Left lung (tissue), 10 donors: Measurements from ENCODE around the gene PRXL2B. TPM values are rescaled to one million over a fixed set of nuclear protein-coding genes. Genes with fewer than 3 reads are reported as not detected.

ENCODE experiments used
- ATAC-seq: fragments of 200-7000 bp; cut with Tn5 transposase; one replicate; pipeline ENCODE4 v1.9.1; 2020; ENCODE audit warnings: moderate library complexity
- DNase-seq, 4 donors: peaks; one replicate each; pipeline ENCODE4 v3.0.0-alpha.2; 2013 to 2020
- H3K27ac ChIP-seq, 2 donors: fragments of 200-600 bp; sonication (generic) in 1 of 2; one replicate each; pipeline versions ENCODE4 v1.5.0 to v1.8.0; 2020 to 2021
- H3K27me3 ChIP-seq, 2 donors: fragments of 200-600 bp; sonication (generic) in 1 of 2; one replicate each; pipeline versions ENCODE4 v1.5.0 to v1.8.0; 2020 to 2021
- H3K36me3 ChIP-seq, 2 donors: fragments of 200-600 bp; sonication (generic) in 1 of 2; one replicate each; pipeline versions ENCODE4 v1.5.0 to v1.8.0; 2020 to 2021
- H3K4me1 ChIP-seq, 2 donors: fragments of 200-600 bp; one replicate each; pipeline ENCODE4 v1.8.0; 2021
- H3K4me3 ChIP-seq, 2 donors: fragments of 200-600 bp; sonication (generic) in 1 of 2; one replicate each; pipeline versions ENCODE4 v1.5.0 to v1.8.0; 2020 to 2021; ENCODE audit warnings: mild to moderate bottlenecking in 1 of 2
- H3K9me3 ChIP-seq, 2 donors: fragments of 200-600 bp; sonication (generic) in 1 of 2; one replicate each; pipeline versions ENCODE4 v1.5.0 to v1.8.0; 2020 to 2021
- CTCF ChIP-seq, 2 donors: fragments of 200-600 bp; sonication (generic) in 1 of 2; IDR thresholded peaks; one replicate each; pipeline versions ENCODE4 v1.5.0 to v1.8.0; 2021; ENCODE audit warnings: antibody characterized with exemption in 2 of 2
- intact Hi-C, 2 donors: fragments of 100-400 bp; cut with DNase I; formaldehyde crosslinking; loops; one replicate each; pipeline versions ENCODE4 v1.11.2 to v1.14.2; 2022
- polyA plus RNA-seq, 6 donors: library from polyadenylated mRNA; unstranded; fragments of 120-200 nt; gene quantifications; one replicate each; pipeline ENCODE4 v1.2.1, GENCODE V29; 2013; ENCODE audit not compliant: insufficient read length in 6 of 6
- total RNA-seq, 2 donors: library from RNA; stranded (reverse); fragmentation: NEBNext Ultra II Directional; extraction: Animal tissue kit (Norgen Biotek cat#: 25700); gene quantifications; one replicate each; pipeline ENCODE4 v1.2.1, GENCODE V29; 2021
- donor health status: DM: no; HTN: yes; CAD: no.
- donor health status: DM: no; HTN: no; CAD: no.

PRXL2B gene
- total and polyA plus RNA-seq, 8 donors, result 33.2 to 62.5 (median 45.4) TPM

DNA sequence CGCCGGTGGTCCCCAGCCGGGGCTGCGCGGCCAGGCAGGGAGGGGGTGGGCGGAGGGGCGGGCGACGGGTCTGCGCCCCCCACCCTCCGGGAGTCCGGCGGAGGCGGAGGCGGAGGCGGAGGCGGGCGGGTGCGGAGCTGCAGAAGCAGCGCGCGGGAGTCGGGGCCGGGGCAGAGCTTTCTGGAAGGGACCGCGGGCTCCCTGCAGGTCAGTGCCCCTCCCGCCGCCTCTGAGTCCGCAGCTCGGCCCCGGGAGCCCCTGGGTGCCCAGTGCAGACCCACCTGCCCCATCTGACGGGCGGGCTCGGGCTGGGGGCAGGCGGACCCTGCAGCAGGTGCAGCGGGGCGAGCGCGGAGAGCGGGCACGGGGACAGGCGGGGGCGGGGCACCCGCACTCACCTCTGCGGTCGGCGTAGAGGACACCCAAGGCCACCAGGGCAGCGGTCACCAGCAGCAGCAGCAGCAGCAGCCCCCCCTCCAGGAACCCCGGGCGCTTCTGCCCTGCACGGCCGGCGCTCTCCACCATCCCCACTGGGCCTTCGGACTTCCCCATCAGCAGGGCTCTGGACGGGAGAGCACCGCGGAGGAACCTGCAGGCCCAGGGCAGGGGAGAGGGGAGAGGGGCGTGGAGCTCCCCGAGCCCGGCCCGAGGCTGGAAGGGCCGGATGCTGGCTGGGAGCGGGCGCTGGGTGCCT lies 42.5 kb downstream of the PRXL2B start:
- no peak for ATAC-seq
- no peaks in the 10 kb centered on the region for H3K36me3 ChIP-seq
- no peak overlapping the region for H3K4me3 ChIP-seq
- DNase-seq, result peak in 1 of 4 donors; percentile 76
- no peak overlapping the region for H3K27ac ChIP-seq
- TF ChIP-seq CTCF (IDR thresholded peaks at IDR 0.05), result no peak
- no peaks in the 10 kb centered on the region for H3K9me3 ChIP-seq
- H3K27me3 ChIP-seq, result peaks cover 36 to 87% of the 10 kb centered on the region in 2 donors
- peaks cover 0 to 6% of the 10 kb centered on the region in 2 donors for H3K4me1 ChIP-seq
- intact Hi-C loops, result no loop called here

- intact Hi-C loops, result no loop called here
- no peak for ATAC-seq
- Histone ChIP-seq H3K27ac (no peak overlapping the region), H3K4me1 (peaks cover 0 to 6% of the 10 kb centered on the region in 2 donors), H3K27me3 (peaks cover 36 to 91% of the 10 kb centered on the region in 2 donors), H3K36me3 (no peaks in the 10 kb centered on the region), H3K4me3 (no peak overlapping the region), H3K9me3 (no peaks in the 10 kb centered on the region)
- peak in 1 of 4 donors; percentile 50 for DNase-seq
- TF ChIP-seq CTCF (IDR thresholded peaks at IDR 0.05), result no peak
Measured at GRCh38 chr1:2629627-2630497, 43.3 kb downstream of the PRXL2B start.

DNA sequence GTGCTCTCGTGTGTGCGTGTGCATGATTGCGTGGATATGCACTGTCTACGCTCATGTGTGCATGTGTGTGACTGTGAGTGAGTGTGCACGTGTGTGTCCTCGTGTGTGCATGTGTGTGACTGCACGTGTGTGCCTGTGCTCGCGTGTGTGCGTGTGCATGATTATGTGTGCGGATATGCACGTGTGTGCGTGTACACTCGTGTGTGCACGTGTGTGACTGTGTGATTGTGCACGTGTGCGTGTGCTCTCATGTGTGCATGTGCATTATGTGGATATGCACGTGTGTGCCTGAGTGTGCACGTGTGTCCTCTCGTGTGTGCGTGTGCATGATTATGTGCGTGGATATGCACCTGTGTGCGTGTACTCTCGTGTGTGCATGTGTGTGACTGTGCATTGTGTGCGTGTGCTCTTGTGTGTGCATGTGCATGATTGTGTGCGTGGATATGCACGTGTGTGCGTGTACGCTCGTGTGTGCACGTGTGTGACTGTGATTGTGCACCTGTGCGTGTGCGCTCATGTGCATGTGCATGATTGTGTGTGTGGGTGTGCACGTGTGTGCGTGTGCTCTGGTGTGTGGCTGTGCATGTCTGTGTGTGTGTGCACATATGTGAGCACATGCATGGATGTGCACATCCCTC lies 44.0 kb downstream of the PRXL2B start:
- H3K4me1 ChIP-seq, result peaks cover 0 to 6% of the 10 kb centered on the region in 2 donors
- no peaks in the 10 kb centered on the region for H3K36me3 ChIP-seq
- no peak overlapping the region for H3K27ac ChIP-seq
- H3K4me3 ChIP-seq, result no peak overlapping the region
- intact Hi-C loops, result no loop called here
- DNase-seq (peak in 1 of 4 donors; percentile 35), ATAC-seq (no peak)
- H3K27me3 ChIP-seq, result peaks cover 36 to 92% of the 10 kb centered on the region in 2 donors
- no peaks in the 10 kb centered on the region for H3K9me3 ChIP-seq
- TF ChIP-seq CTCF (IDR thresholded peaks at IDR 0.05), result no peak

DNA sequence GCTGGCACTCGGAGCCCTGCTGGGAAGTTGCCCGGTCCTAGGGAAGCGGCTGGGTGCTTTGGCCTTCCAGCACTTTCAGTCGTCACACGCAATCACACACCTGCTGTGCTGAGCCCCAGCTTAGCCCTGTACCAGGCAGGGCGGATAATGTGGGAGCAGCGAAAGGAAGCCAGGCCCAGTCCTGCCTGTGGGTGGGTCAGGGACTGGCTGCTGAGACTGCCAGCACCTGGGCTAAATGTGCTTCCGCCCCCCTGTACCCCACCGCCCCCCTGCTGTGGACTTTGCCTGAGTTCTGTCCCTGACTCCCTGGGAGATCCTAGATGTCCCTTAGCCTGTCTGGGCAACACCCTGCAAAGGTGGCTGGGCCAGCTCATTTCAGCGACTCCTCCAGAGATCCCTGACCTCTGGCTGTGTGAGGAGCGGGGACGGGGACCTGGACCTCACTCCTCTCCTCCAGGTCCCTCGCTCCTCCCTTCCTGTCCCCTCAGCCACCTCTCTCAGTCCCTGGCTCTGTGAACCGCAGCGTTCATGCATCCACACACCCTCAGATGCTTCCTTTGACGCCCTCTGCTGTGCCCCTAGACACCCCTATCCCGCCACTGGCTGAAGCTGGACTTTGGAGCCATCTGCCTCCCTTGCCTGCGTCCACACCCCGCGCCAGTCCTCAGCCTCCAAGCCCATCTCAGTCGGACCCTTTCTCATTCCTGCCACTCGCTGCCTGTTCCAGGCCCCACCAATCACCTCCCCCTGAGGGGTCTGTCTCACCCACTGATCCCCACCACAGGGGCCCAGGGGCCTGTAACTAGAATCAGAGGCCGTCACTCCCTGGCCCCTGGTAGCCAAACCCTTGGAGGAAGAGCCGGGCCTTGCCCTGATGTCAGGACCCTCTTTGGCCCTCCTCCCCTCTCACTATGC lies 44.8 kb downstream of the PRXL2B start:
- DNase-seq (peak in 1 of 4 donors; percentile 53), ATAC-seq (no peak)
- H3K4me1 ChIP-seq, result peaks cover 0 to 6% of the 10 kb centered on the region in 2 donors
- no peak overlapping the region for H3K4me3 ChIP-seq
- intact Hi-C loops, result no loop called here
- no peaks in the 10 kb centered on the region for H3K9me3 ChIP-seq
- no peak overlapping the region for H3K27ac ChIP-seq
- TF ChIP-seq CTCF (IDR thresholded peaks at IDR 0.05), result no peak
- no peaks in the 10 kb centered on the region for H3K36me3 ChIP-seq
- H3K27me3 ChIP-seq, result peaks cover 34 to 90% of the 10 kb centered on the region in 2 donors
